Measurements from ENCODE around the gene NFAT5. TPM values are rescaled to one million over a fixed set of nuclear protein-coding genes. Genes with fewer than 3 reads are reported as not detected.
A peak's percentile ranks its signal among the peaks of the same experiment; 100 is the strongest.
"Not testable (repeated sequence)": the region's sequence is repeated elsewhere in the genome, so short reads cannot be mapped to it uniquely, and the experiment has no call there.

NFAT5 gene, protein sequence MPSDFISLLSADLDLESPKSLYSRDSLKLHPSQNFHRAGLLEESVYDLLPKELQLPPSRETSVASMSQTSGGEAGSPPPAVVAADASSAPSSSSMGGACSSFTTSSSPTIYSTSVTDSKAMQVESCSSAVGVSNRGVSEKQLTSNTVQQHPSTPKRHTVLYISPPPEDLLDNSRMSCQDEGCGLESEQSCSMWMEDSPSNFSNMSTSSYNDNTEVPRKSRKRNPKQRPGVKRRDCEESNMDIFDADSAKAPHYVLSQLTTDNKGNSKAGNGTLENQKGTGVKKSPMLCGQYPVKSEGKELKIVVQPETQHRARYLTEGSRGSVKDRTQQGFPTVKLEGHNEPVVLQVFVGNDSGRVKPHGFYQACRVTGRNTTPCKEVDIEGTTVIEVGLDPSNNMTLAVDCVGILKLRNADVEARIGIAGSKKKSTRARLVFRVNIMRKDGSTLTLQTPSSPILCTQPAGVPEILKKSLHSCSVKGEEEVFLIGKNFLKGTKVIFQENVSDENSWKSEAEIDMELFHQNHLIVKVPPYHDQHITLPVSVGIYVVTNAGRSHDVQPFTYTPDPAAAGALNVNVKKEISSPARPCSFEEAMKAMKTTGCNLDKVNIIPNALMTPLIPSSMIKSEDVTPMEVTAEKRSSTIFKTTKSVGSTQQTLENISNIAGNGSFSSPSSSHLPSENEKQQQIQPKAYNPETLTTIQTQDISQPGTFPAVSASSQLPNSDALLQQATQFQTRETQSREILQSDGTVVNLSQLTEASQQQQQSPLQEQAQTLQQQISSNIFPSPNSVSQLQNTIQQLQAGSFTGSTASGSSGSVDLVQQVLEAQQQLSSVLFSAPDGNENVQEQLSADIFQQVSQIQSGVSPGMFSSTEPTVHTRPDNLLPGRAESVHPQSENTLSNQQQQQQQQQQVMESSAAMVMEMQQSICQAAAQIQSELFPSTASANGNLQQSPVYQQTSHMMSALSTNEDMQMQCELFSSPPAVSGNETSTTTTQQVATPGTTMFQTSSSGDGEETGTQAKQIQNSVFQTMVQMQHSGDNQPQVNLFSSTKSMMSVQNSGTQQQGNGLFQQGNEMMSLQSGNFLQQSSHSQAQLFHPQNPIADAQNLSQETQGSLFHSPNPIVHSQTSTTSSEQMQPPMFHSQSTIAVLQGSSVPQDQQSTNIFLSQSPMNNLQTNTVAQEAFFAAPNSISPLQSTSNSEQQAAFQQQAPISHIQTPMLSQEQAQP (N-terminal part only)
- total RNA-seq (10 to 100 TPM; 24.3 to 33.7 (median 27.8) TPM), total RNA-seq (48.7 to 395 (median 77.2) reads per million in 29 experiments)
- 40.2 TPM for total RNA-seq (2013)

DNA sequence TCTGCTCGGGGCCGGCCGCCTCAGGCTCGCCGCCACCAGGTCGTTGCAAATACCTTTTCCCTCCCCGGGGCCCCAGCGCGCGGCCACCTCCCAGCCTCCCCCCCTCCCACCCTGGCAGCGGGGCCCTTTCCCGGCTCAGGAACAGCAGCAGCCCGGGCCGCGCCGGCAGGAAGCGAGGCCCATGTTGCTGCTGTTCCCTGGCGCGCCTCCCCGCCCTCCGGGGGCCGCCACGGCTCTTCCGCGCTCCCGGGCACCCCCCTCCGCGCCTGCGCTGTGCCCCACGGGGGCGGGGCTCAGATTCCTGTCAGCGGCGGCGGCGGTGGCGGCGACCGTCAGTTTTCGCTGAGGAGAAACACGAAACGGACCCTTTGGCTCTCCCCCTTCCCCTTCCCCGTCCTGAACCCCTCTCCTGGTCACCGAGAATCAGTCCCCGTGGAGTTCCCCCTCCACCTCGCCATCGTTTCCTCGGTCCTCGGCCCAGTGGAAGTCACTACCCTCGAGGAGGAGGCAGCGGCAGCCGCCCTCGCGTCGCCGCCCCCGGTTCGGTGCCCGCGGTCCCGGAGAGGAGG, at the start of gene NFAT5:
NFAT5 (plus strand) TSS at position 296 of the 569 bp plus-strand sequence. CDS start 336 bp downstream, outside the sequence.
- peak; percentile 70 to 98 (median 84) for DNase-seq
- H3K9me3 ChIP-seq, result no peaks in the 10 kb centered on the region
- peak within 1 kb of the TSS; percentile 97 for H3K27ac ChIP-seq (ENCODE audit: low read length)
- H3K4me1 Mint-ChIP-seq, result peaks cover 43 to 57% (median 51%) of the 10 kb centered on the region in 3 donors
- peaks cover 21 to 29% of the 10 kb centered on the region in 2 experiments for H3K4me1 ChIP-seq (ENCODE audit: control insufficient read depth in 1 of 2, extremely low read depth in 1 of 2, insufficient read depth in 2 of 2, low read length in 2 of 2)
- H3K36me3 Mint-ChIP-seq, result no peaks in the 10 kb centered on the region
- peak within 1 kb of the TSS; percentile 70 to 86 for H3K4me3 ChIP-seq (ENCODE audit: control insufficient read depth in 1 of 2, extremely low read depth in 1 of 2, low read length in 1 of 2)
- ChIA-PET CTCF (no interaction called here), POLR2A (no interaction called here)
- under 1% methylated on average over 59 of the region's 60 CpGs for WGBS (ENCODE audit: insufficient coverage)
- peak within 1 kb of the TSS; percentile 98 to 99 for H3K27ac Mint-ChIP-seq
- H3K9me3 Mint-ChIP-seq, result no peaks in the 10 kb centered on the region
- ATAC-seq (replicated peaks in 1 of 4), result peak; percentile 64 to 87 (median 78)
- no peaks in the 10 kb centered on the region for H3K27me3 ChIP-seq (replicated peaks in 1 of 2; ENCODE audit: control insufficient read depth in 2 of 2, extremely low read depth in 1 of 2, insufficient read depth in 2 of 2, low read length in 1 of 2)
- H3K27me3 Mint-ChIP-seq, result no peaks in the 10 kb centered on the region
- peak within 1 kb of the TSS; percentile 94 to 98 (median 98) for H3K4me3 Mint-ChIP-seq
- no peaks in the 10 kb centered on the region for H3K36me3 ChIP-seq (ENCODE audit: control insufficient read depth in 2 of 2, extremely low read depth in 1 of 2, insufficient read depth in 1 of 2, low read length in 1 of 2)

DNA sequence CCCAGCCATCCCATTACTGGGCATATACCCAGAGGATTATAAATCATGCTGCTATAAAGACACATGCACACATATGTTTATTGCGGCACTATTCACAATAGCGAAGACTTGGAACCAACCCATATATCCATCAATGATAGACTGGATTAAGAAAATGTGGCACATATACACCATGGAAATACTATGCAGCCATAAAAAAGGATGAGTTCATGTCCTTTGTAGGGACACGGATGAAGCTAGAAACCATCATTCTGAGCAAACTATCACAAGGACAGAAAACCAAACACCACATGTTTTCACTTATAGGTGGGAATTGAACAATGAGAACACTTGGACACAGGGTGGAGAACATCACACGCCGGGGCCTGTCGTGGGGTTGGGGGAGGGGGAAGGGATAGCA, 47.9 kb upstream of the NFAT5 start:
- DNase-seq; H3K27me3 Mint-ChIP-seq; CTCF ChIA-PET; POLR2A ChIA-PET; H3K36me3 Mint-ChIP-seq; H3K27ac ChIP-seq (ENCODE audit: low read length); H3K27ac Mint-ChIP-seq; H3K27me3 ChIP-seq (replicated peaks in 1 of 2; ENCODE audit: control insufficient read depth in 2 of 2, extremely low read depth in 1 of 2, insufficient read depth in 2 of 2, low read length in 1 of 2); H3K9me3 ChIP-seq; H3K4me3 Mint-ChIP-seq; H3K4me1 ChIP-seq (ENCODE audit: control insufficient read depth in 1 of 2, extremely low read depth in 1 of 2, insufficient read depth in 2 of 2, low read length in 2 of 2); H3K36me3 ChIP-seq (ENCODE audit: control insufficient read depth in 2 of 2, extremely low read depth in 1 of 2, insufficient read depth in 1 of 2, low read length in 1 of 2); H3K4me1 Mint-ChIP-seq; H3K9me3 Mint-ChIP-seq; H3K4me3 ChIP-seq (ENCODE audit: control insufficient read depth in 1 of 2, extremely low read depth in 1 of 2, low read length in 1 of 2); ATAC-seq (replicated peaks in 1 of 4): not testable (repeated sequence)
- no CpG with 5 or more reads among the region's 6 CpGs for WGBS (ENCODE audit: insufficient coverage)

DNA sequence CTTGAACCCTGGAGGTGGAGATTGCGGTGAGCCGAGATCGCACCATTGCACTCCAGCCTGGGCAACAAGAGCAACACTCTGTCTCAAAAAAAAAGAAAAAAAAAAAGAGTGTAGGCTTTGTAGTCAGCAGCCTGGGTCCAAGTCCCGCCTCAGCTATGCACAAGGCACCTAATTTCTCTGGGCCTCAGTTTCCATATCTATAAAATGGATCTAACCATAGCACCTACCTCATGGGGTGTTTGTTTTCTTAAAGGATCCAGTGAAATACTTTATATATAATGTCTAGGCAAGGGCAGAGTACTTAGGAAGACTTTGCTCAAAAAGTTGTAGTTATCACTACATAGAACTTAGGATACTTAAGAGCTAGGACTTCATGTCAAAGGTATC, 45.4 kb upstream of the NFAT5 start:
- no peaks in the 10 kb centered on the region for H3K27me3 Mint-ChIP-seq
- no peaks in the 10 kb centered on the region for H3K36me3 ChIP-seq (ENCODE audit: control insufficient read depth in 2 of 2, extremely low read depth in 1 of 2, insufficient read depth in 1 of 2, low read length in 1 of 2)
- H3K4me1 Mint-ChIP-seq, result peaks cover 0 to 7% (median 0%) of the 10 kb centered on the region in 3 donors
- no peak overlapping the region for H3K27ac Mint-ChIP-seq
- no peak overlapping the region for H3K4me3 Mint-ChIP-seq
- no peaks in the 10 kb centered on the region for H3K9me3 ChIP-seq
- no peaks in the 10 kb centered on the region for H3K36me3 Mint-ChIP-seq
- no peaks in the 10 kb centered on the region for H3K9me3 Mint-ChIP-seq
- H3K27ac ChIP-seq (ENCODE audit: low read length), result no peak overlapping the region
- no peak for DNase-seq
- ATAC-seq (replicated peaks in 1 of 4), result no peak
- ChIA-PET POLR2A (no interaction called here), CTCF (no interaction called here)
- H3K4me1 ChIP-seq (ENCODE audit: control insufficient read depth in 1 of 2, extremely low read depth in 1 of 2, insufficient read depth in 2 of 2, low read length in 2 of 2), result no peaks in the 10 kb centered on the region
- H3K27me3 ChIP-seq (replicated peaks in 1 of 2; ENCODE audit: control insufficient read depth in 2 of 2, extremely low read depth in 1 of 2, insufficient read depth in 2 of 2, low read length in 1 of 2), result no peaks in the 10 kb centered on the region
- no peak overlapping the region for H3K4me3 ChIP-seq (ENCODE audit: control insufficient read depth in 1 of 2, extremely low read depth in 1 of 2, low read length in 1 of 2)
- WGBS (ENCODE audit: insufficient coverage), result 100% methylated on average over 3 of the region's 4 CpGs

DNA sequence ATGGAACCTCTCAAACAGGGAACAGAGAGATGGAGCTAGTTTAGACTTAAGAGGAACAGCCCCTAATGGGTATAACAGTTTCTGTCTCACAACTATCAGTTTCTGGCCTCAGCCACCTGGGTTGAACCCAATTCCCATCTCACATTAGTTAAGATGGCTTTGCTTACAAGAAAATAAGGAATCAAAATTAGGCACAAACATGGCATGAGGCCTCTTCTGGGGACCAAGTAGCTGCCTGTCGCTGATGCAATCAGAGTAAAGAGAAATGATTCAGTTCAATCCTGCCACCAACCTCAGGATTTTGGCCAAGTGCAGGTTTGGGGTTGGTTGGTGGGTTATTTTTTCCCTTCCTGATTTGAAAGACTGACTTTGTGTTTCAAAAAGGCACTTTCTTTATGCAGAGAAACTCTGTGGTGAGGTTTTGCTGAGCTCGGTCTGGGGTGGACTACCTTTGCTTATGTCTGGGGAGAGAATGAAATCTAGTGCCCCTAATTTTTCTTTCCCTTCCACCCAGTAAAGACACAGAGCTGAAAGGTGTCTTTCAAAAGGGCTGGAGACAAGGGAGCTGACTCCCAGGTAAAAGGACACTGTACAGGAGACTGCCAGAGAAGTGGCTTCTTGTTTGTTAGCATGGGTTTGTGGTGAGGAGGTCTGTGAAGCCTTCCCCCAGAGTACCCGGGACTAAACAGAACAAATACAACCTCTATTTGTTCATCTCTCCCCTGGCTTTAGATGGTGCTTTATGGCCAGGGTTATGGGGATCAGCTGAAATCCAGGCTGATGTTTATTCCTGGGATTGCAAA, 44.8 kb upstream of the NFAT5 start:
- H3K4me1 Mint-ChIP-seq, result peaks cover 0 to 7% (median 0%) of the 10 kb centered on the region in 3 donors
- ChIA-PET CTCF (no interaction called here), POLR2A (no interaction called here)
- no peaks in the 10 kb centered on the region for H3K36me3 Mint-ChIP-seq
- Histone ChIP-seq H3K4me3 (ENCODE audit: control insufficient read depth in 1 of 2, extremely low read depth in 1 of 2, low read length in 1 of 2) (no peak overlapping the region), H3K36me3 (ENCODE audit: control insufficient read depth in 2 of 2, extremely low read depth in 1 of 2, insufficient read depth in 1 of 2, low read length in 1 of 2) (no peaks in the 10 kb centered on the region), H3K4me1 (ENCODE audit: control insufficient read depth in 1 of 2, extremely low read depth in 1 of 2, insufficient read depth in 2 of 2, low read length in 2 of 2) (no peaks in the 10 kb centered on the region), H3K9me3 (no peaks in the 10 kb centered on the region), H3K27ac (ENCODE audit: low read length) (peak overlapping the region; percentile 12), H3K27me3 (replicated peaks in 1 of 2; ENCODE audit: control insufficient read depth in 2 of 2, extremely low read depth in 1 of 2, insufficient read depth in 2 of 2, low read length in 1 of 2) (no peaks in the 10 kb centered on the region)
- peak overlapping the region in 1 of 2 donors; percentile 64 for H3K27ac Mint-ChIP-seq
- DNase-seq, result no peak
- no peaks in the 10 kb centered on the region for H3K9me3 Mint-ChIP-seq
- no peak overlapping the region for H3K4me3 Mint-ChIP-seq
- ATAC-seq (replicated peaks in 1 of 4), result no peak
- no CpG with 5 or more reads among the region's 3 CpGs for WGBS (ENCODE audit: insufficient coverage)
- H3K27me3 Mint-ChIP-seq, result no peaks in the 10 kb centered on the region

DNA sequence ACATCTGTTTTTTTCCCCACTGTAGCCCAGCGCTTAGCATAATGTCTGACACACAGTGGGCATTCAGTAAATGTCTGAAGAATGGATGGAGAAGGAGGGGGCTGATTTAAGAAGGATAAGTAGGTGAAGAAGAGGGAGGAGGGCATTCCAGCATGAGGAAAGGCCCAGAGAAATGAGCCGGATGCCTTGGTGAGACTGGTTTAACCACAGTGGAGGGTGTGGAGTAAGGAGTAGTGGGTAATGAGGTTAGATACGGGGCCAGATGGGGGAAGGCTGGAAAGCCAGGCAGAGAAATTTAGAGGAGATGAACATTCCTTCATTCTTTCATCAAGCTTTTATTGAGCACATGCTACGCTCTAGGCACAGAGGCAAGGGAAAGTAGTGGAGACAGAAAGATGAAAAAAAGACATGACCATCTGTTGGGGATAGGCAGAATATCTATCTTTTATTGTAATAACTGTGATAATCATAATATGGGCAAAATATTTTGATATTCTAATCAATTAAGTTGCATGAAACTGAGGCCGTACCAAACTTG, 43.7 kb upstream of the NFAT5 start:
- H3K36me3 ChIP-seq (ENCODE audit: control insufficient read depth in 2 of 2, extremely low read depth in 1 of 2, insufficient read depth in 1 of 2, low read length in 1 of 2), result no peaks in the 10 kb centered on the region
- no peak overlapping the region for H3K4me3 ChIP-seq (ENCODE audit: control insufficient read depth in 1 of 2, extremely low read depth in 1 of 2, low read length in 1 of 2)
- H3K9me3 ChIP-seq, result no peaks in the 10 kb centered on the region
- H3K27me3 Mint-ChIP-seq, result no peaks in the 10 kb centered on the region
- H3K9me3 Mint-ChIP-seq, result no peaks in the 10 kb centered on the region
- ATAC-seq (replicated peaks in 1 of 4), result no peak
- H3K27me3 ChIP-seq (replicated peaks in 1 of 2; ENCODE audit: control insufficient read depth in 2 of 2, extremely low read depth in 1 of 2, insufficient read depth in 2 of 2, low read length in 1 of 2), result no peaks in the 10 kb centered on the region
- 100% methylated on average over 1 of the region's 5 CpGs for WGBS (ENCODE audit: insufficient coverage)
- no peak overlapping the region for H3K27ac ChIP-seq (ENCODE audit: low read length)
- CTCF ChIA-PET, result no interaction called here
- no peak for DNase-seq
- H3K4me1 Mint-ChIP-seq, result peaks cover 0 to 7% (median 0%) of the 10 kb centered on the region in 3 donors
- H3K4me1 ChIP-seq (ENCODE audit: control insufficient read depth in 1 of 2, extremely low read depth in 1 of 2, insufficient read depth in 2 of 2, low read length in 2 of 2), result no peaks in the 10 kb centered on the region
- no peak overlapping the region for H3K4me3 Mint-ChIP-seq
- no peaks in the 10 kb centered on the region for H3K36me3 Mint-ChIP-seq
- H3K27ac Mint-ChIP-seq, result no peak overlapping the region
- POLR2A ChIA-PET, result no interaction called here
